NCI-H2029 treated with DMSO at 0.1 percent for 48 hours (cell line): Measurements from ENCODE around the gene SLC52A1.
"Not testable (repeated sequence)": the region's sequence is repeated elsewhere in the genome, so short reads cannot be mapped to it uniquely, and the experiment has no call there.

Experiments used
- DNase-seq: peaks from one replicate; lab custom pipeline; 2025; lab: John Stamatoyannopoulos, UW

Gene SLC52A1

GRCh38 chr17:5031365-5032082 lies 3.7 kb downstream of the SLC52A1 start:
- DNase-seq, result no peak

DNA sequence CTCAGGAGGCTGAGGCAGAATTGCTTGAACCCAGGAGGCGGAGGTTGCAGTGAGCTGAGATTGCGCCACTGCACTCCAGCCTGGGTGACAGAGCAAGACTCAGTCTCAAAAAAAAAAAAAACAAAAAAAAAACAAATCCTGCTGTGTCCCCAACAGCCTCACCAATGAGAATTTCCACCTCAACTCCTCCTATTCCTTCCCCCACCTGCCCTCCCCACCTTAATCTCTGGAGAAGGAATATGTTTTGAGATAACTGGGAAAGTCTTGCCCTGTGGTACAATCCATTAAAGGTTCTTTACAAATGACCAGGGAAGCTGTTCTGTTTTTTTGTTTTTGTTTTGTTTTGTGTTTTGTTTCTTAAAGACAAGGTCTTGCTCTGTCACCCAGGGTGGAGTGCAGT lies 5.1 kb downstream of the SLC52A1 start:
- DNase-seq, result not testable (repeated sequence)

DNA sequence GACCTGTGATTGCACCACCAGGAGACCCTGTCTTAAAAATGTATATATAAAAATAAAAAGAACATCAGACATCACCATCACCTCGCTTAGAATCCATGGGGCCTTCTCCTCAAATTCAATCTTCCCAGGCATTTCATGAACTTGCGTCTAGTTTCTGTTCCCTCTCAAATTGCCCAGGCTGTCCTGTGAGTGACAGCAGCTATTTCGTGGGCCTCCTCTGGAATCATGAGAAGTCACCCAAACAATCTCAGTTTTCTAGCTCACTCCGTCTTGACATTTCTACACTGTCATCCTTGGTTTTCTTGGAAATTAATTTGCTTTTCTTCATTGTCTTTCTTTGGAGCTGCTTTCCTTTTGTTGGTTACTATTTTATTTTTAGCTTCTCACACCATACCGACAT lies 7.3 kb downstream of the SLC52A1 start:
- no peak for DNase-seq

DNA sequence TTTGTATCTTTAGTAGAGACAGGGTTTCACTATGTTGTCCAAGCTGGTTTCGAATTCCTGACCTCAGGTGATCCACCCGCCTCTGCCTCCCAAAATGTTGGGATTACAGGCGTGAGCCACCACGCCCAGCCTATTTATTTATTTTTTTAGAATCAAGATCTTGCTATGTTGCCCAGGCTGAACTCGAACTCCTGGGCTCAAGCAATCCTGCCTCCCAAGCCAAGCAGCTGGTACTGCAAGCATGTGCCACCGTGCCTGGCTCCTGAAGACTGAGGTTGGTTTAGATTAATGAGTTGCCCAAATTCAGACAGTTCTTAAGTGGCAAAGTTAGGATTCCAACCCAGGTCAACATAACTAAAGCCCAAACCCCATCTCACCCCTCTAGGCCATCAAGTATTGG lies 7.9 kb downstream of the SLC52A1 start:
- no peak for DNase-seq

DNA sequence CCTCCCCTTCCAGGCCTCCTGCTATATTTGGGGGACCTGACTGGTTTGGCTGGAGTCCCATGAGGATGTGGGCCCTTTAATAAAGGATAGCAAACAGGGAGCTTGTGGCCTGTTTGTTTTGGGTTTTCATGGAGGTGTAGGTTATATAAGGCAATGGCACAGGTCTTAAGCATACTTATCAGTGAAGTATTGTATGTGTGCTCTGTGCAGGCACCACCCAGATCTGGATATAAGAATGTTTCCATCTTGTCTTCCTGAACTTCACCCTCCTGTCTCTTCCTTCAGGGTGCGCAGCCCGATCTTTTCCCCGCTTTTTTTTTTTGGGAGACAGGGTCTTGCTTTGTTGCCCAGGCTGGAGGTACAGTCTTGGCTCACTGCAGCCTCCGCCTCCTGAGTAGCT lies 10.6 kb downstream of the SLC52A1 start:
- no peak for DNase-seq

GRCh38 chr17:5023588-5024147 lies 11.6 kb downstream of the SLC52A1 start:
- DNase-seq, result no peak

- no peak for DNase-seq
These were observed 13.0 kb downstream of the SLC52A1 start for GRCh38 chr17:5022171-5022711.

GRCh38 chr17:5020502-5021023 lies 14.7 kb downstream of the SLC52A1 start:
- no peak for DNase-seq

GRCh38 chr17:5019475-5019956 lies 15.7 kb downstream of the SLC52A1 start:
- DNase-seq, result no peak

- DNase-seq, result no peak
These were observed 20.9 kb downstream of the SLC52A1 start for GRCh38 chr17:5014357-5014756.

DNA sequence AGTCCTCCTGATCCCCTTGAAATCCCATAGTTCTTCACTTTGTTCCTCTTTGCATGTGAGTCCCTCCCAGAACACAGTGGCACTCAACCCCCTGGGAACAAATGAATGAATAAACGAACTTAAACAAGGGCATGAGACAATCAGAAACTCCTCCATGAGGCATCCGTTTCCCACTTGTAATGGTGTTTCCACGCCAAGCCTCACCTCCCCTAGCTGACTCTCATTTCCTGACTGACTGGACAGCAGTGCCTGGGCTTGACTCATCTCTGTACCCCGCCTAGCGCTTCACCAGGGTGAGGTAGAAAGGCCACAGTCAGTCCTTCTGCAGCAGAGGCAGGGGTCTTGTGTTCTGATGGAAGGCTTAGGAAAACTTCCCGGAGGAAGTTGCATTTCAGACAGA lies 23.3 kb downstream of the SLC52A1 start:
- DNase-seq, result no peak

DNA sequence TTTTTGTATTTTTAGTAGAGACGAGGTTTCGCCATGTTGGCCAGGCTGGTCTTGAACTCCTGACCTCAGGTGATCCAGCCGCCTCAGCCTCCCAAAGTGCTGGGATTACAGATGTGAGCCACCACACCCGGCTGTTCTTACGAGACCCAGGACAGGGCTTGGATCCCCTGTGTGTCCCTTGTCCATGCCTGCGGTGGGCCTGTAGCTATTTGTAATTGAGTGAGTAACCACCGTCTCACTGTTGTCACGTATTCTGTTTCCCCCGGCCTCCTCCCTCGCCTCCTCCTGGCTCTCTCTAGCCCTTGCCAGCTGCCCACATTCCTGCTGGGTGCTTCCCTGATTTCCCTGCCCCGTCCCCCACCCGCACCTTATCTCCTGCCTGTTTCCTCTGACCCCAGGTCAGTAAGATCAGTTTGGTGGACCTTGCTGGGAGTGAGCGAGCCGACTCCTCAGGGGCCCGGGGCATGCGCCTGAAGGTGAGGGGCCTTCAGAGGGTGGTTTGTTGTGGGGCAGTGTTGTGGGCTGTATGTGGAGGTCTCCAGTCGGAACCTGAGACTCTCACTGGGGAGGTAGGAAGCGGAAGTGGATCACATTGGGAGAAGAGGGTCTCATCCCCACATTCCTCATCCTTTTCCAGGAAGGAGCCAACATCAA lies 31.9 kb downstream of the SLC52A1 start:
- DNase-seq, result no peak

DNA sequence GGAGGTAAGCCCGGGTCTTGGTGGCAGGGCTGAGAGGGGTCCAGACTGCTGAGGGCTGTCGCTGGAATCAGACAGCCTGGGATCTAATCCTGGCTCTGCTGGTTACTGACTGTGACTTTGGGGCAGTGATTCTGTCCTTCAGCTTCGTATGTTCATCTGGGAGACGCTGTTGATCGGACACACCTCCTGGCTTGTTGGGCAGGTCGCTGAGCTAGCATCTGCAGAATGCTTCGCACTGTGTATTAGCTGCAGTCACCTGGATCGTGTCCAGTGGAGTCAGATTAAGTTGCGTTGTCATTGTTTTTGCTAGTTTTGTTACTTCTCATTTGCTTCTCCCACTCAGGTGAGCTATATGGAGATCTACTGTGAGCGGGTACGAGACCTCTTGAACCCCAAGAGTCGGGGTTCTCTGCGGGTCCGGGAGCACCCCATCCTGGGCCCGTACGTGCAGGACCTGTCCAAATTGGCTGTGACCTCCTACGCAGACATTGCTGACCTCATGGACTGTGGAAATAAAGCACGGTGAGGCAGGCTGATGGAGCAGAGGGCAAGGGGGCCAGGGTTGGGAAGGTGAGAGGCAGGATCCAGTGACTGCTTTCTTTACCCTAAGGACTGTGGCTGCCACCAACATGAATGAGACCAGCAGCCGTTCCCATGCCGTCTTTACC lies 33.0 kb downstream of the SLC52A1 start:
- no peak for DNase-seq

DNA sequence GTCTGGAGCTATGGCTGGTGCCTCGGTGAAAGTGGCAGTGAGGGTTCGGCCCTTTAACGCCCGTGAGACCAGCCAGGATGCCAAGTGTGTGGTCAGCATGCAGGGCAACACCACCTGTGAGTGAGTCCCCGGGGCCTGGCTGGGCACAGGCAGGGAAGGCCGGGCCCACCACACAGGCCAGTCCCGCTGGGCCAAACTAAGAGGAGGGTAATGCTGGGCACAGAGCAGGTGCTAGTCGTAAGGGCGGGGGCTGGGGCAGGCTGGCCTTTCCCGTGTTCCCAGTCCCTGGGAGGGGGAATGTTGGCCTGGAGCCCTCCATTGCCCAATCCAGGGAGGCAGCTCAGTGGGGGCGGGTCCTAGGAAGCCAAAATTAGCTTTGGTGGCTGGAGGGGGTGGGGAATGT lies 35.0 kb downstream of the SLC52A1 start:
- no peak for DNase-seq

DNA sequence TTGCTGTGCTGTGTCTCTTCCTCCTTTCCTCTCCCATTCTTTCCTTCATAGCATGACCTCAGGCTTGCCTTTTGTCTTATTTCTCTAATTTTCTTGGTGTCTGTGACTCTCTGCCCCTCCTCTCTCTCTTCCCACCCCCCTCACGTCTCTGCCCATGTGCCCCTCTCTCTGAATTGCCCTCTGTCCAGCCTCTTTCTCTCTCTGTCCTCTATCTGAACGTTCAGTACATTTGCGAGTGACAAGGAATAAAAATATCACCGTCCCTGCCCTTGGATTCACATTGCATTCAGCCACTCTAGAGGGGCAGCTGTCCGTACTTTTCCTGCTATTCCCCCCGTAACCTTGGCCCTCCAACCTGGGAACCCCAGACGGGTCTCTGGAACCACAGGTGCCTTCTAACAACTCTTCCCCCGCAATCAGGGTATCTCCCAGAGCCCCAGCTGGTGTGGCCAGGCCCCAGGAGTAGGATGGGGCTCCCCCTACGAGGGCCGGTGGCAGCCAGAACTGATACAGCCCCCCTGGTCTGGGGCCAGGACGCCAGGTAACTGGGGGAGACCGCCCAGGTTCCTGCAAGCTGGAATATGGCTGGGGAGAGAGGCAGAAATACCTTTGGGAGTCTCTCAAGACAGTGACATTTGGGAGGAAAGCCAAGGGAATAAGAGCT lies 35.7 kb downstream of the SLC52A1 start:
- no peak for DNase-seq

DNA sequence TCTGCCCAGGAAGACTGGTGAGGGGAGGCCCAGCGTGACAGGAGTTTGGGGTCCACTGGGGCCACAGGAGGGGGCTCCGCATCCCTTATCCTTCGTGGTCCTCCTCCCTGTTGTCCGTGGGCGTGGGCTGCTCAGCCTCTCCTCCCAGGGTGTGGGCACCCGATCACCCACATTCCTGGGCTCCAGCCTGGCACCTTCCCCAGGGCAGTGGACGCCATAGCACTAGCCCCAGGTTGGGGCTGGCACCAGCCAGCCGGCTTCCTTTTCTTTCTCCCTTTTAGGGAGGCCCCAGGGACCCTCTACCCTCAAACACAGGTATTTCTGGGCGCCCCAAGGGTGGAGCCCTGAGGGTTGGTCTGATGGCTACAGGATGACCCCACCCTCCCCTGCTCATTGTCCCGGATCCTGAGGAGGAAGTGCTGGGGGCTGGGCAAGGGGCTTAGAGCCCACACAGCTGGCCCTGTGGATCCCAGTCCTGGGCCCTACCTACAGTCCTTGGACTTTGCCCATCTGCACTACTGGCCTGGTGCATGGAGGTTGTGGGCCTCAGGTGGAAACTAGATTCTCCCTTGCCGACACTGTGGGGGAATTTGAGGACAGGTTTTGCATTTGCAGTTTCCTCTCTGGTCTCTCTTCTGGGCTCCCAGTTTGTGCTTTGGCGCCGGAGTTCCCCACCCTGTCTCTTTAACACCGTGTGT lies 36.3 kb downstream of the SLC52A1 start:
- DNase-seq, result no peak

GRCh38 chr17:4998027-4998731 lies 37.0 kb downstream of the SLC52A1 start:
- DNase-seq, result no peak

GRCh38 chr17:4997302-4998026 lies 37.8 kb downstream of the SLC52A1 start, which contains the start of the genes INCA1 and KIF1C:
Gene INCA1, minus strand, starts transcription at chr17:4997522. Its CDS starts 3,085 bp downstream, at chr17:4994437.
Gene KIF1C, plus strand, starts transcription at chr17:4997950. Its CDS starts 2,297 bp downstream, at chr17:5000247.
- peak; percentile 33 for DNase-seq

- DNase-seq, result no peak
These were observed 41.1 kb downstream of the SLC52A1 start for GRCh38 chr17:4994081-4994595.
